Measurements from ENCODE around the gene NOS1AP.

NOS1AP gene

DNA sequence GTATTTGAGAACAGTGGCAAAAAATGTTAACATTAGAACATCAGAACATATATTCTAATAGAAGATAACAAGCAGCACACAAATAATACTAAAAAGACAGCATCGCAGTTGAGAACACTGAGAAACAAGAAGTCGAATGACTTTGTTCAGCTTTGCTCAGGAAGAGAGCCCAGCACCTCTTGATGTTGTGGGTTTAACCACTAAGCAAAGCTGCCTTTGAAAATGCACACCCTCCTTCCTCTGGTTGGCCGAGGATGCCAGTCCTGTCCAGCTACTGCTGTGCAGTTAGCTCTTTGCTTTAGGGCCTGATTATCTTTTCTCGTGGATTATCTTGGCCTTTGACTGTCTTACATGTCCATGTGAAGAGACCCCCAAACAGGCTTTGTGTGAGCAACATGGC, 246.7 kb downstream of the NOS1AP start:
- Histone ChIP-seq H3K36me3 (ENCODE audit: insufficient read depth, low read depth, low read length) (no peaks in the 10 kb centered on the region), H3K27ac (ENCODE audit: low read length) (no peak overlapping the region), H3K4me1 (ENCODE audit: insufficient read depth, low read length) (no peaks in the 10 kb centered on the region), H3K9me3 (ENCODE audit: insufficient read depth, low read depth, low read length) (no peaks in the 10 kb centered on the region), H3K9ac (ENCODE audit: low read depth, low read length) (no peak overlapping the region), H3K27me3 (ENCODE audit: insufficient read depth, low read length) (no peaks in the 10 kb centered on the region), H3K4me3 (ENCODE audit: low read length) (no peak overlapping the region)

GRCh38 chr1:162317621-162318020, 248.1 kb downstream of the NOS1AP start:
- Histone ChIP-seq H3K27me3 (ENCODE audit: insufficient read depth, low read length) (no peaks in the 10 kb centered on the region), H3K27ac (ENCODE audit: low read length) (no peak overlapping the region), H3K9me3 (ENCODE audit: insufficient read depth, low read depth, low read length) (no peaks in the 10 kb centered on the region), H3K9ac (ENCODE audit: low read depth, low read length) (no peak overlapping the region), H3K4me1 (ENCODE audit: insufficient read depth, low read length) (no peaks in the 10 kb centered on the region), H3K4me3 (ENCODE audit: low read length) (no peak overlapping the region), H3K36me3 (ENCODE audit: insufficient read depth, low read depth, low read length) (no peaks in the 10 kb centered on the region)

DNA sequence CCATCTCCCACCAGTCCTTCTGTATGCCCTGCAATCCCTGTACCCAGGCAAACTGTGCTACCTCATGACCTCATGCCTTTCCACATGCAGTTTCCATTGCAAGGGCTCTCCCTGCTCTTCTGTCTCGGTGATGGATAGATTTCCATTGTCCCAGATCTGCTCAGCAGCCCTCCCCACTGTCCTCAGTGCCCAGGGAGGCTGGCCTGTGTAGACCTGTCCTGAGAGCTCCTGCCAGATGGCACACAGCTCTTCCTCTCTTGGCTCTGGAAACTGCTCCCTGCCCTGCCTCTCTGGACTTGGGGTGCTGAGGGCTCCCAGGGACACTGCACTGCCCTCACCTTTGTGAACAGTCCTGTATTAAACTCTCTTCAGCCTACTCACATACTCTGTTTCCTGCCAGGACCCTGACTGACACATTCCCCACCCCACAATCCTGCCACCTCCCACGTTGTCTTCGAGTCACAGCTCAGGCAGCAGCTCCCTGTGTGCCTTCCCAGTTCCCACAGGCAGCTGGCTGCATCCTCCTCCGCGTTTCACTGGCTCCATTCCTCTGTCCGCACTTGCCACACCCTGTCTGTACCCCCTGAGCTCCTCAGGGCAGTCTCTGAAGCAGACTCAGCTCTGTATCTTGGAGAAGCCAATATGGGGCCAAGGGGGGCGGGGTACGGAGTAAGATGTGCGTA, 250.1 kb downstream of the NOS1AP start:
- no peak overlapping the region for H3K9ac ChIP-seq (ENCODE audit: low read depth, low read length)
- H3K36me3 ChIP-seq (ENCODE audit: insufficient read depth, low read depth, low read length) = no peaks in the 10 kb centered on the region
- H3K9me3 ChIP-seq (ENCODE audit: insufficient read depth, low read depth, low read length) = no peaks in the 10 kb centered on the region
- H3K27me3 ChIP-seq (ENCODE audit: insufficient read depth, low read length) = no peaks in the 10 kb centered on the region
- H3K4me3 ChIP-seq (ENCODE audit: low read length) = no peak overlapping the region
- no peaks in the 10 kb centered on the region for H3K4me1 ChIP-seq (ENCODE audit: insufficient read depth, low read length)
- H3K27ac ChIP-seq (ENCODE audit: low read length) = no peak overlapping the region

DNA sequence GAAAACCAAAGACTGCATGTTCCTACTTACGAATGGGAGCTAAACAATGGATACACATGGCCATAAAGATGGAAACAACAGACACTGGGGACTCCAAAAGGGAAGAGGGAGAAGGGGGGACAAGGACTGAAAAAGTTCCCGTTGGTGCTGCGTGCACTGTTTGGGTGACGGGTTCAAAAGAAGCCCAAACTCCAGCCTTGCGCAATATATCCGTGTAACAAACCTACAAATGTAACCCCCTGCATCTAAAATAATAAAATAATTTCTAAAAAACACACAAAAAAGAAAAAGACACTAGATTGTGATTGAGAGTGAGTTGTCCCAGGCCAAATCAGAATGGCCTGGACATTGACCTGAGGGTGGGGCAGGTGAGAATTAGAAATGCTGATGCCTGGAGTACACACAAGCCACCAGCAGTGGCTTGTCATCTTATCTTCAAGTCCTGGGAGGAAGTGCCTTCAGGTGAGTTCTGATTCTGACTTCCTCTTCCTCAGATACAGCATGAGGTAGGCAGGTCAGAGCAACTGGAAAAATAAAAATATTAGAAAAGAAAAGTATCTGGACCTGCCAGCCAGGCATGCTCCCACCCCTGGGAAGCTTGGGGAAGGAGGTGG, 252.4 kb downstream of the NOS1AP start:
- H3K36me3 ChIP-seq (ENCODE audit: insufficient read depth, low read depth, low read length) = no peaks in the 10 kb centered on the region

GRCh38 chr1:162323023-162323422, 253.5 kb downstream of the NOS1AP start:
- Histone ChIP-seq H3K9ac (ENCODE audit: low read depth, low read length) (no peak overlapping the region), H3K4me3 (ENCODE audit: low read length) (no peak overlapping the region), H3K27me3 (ENCODE audit: insufficient read depth, low read length) (no peaks in the 10 kb centered on the region), H3K27ac (ENCODE audit: low read length) (no peak overlapping the region), H3K4me1 (ENCODE audit: insufficient read depth, low read length) (no peaks in the 10 kb centered on the region), H3K9me3 (ENCODE audit: insufficient read depth, low read depth, low read length) (no peaks in the 10 kb centered on the region), H3K36me3 (ENCODE audit: insufficient read depth, low read depth, low read length) (no peaks in the 10 kb centered on the region)

More for the DNA sequence above, 252.4 kb downstream of the NOS1AP start:
- Histone ChIP-seq H3K27me3 (ENCODE audit: insufficient read depth, low read length) (no peaks in the 10 kb centered on the region), H3K4me1 (ENCODE audit: insufficient read depth, low read length) (no peaks in the 10 kb centered on the region), H3K4me3 (ENCODE audit: low read length) (no peak overlapping the region), H3K9ac (ENCODE audit: low read depth, low read length) (no peak overlapping the region), H3K9me3 (ENCODE audit: insufficient read depth, low read depth, low read length) (no peaks in the 10 kb centered on the region), H3K27ac (ENCODE audit: low read length) (no peak overlapping the region)

- no peak overlapping the region for H3K27ac ChIP-seq (ENCODE audit: low read length)
- H3K4me3 ChIP-seq (ENCODE audit: low read length) = no peak overlapping the region
- no peaks in the 10 kb centered on the region for H3K4me1 ChIP-seq (ENCODE audit: insufficient read depth, low read length)
- no peaks in the 10 kb centered on the region for H3K9me3 ChIP-seq (ENCODE audit: insufficient read depth, low read depth, low read length)
- H3K9ac ChIP-seq (ENCODE audit: low read depth, low read length) = no peak overlapping the region
- H3K27me3 ChIP-seq (ENCODE audit: insufficient read depth, low read length) = no peaks in the 10 kb centered on the region
- H3K36me3 ChIP-seq (ENCODE audit: insufficient read depth, low read depth, low read length) = no peaks in the 10 kb centered on the region
These were observed 254.9 kb downstream of the NOS1AP start for GRCh38 chr1:162324396-162324795.

- no peaks in the 10 kb centered on the region for H3K4me1 ChIP-seq (ENCODE audit: insufficient read depth, low read length)
- no peaks in the 10 kb centered on the region for H3K27me3 ChIP-seq (ENCODE audit: insufficient read depth, low read length)
- no peak overlapping the region for H3K9ac ChIP-seq (ENCODE audit: low read depth, low read length)
- H3K4me3 ChIP-seq (ENCODE audit: low read length) = no peak overlapping the region
- no peak overlapping the region for H3K27ac ChIP-seq (ENCODE audit: low read length)
- no peaks in the 10 kb centered on the region for H3K9me3 ChIP-seq (ENCODE audit: insufficient read depth, low read depth, low read length)
- H3K36me3 ChIP-seq (ENCODE audit: insufficient read depth, low read depth, low read length) = no peaks in the 10 kb centered on the region
These were observed 257.1 kb downstream of the NOS1AP start for GRCh38 chr1:162326559-162326958.

GRCh38 chr1:162327144-162327787, 257.8 kb downstream of the NOS1AP start:
- Histone ChIP-seq H3K27me3 (ENCODE audit: insufficient read depth, low read length) (no peaks in the 10 kb centered on the region), H3K27ac (ENCODE audit: low read length) (no peak overlapping the region), H3K4me1 (ENCODE audit: insufficient read depth, low read length) (no peaks in the 10 kb centered on the region), H3K9me3 (ENCODE audit: insufficient read depth, low read depth, low read length) (no peaks in the 10 kb centered on the region), H3K36me3 (ENCODE audit: insufficient read depth, low read depth, low read length) (no peaks in the 10 kb centered on the region), H3K4me3 (ENCODE audit: low read length) (no peak overlapping the region), H3K9ac (ENCODE audit: low read depth, low read length) (no peak overlapping the region)

DNA sequence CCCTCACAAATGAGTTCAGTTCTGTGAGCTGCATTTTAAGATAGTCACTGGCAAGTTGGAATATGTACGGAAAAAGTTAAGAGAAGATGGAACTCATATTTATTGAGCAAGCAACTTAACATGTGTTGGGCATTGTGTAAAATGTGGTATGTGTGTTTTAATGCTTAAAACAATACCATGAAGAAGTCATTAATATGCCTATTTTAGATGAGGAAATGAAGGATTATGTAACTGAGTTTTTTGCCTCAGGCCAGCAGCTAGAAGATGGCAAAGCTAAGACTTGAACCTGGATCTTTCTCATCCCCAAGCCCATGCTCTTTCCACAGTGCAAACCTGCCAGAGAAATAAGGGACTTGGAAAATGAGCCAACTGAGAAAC, 258.3 kb downstream of the NOS1AP start:
- H3K27me3 ChIP-seq (ENCODE audit: insufficient read depth, low read length) = no peaks in the 10 kb centered on the region
- no peaks in the 10 kb centered on the region for H3K9me3 ChIP-seq (ENCODE audit: insufficient read depth, low read depth, low read length)
- H3K4me3 ChIP-seq (ENCODE audit: low read length) = no peak overlapping the region
- no peak overlapping the region for H3K9ac ChIP-seq (ENCODE audit: low read depth, low read length)
- no peaks in the 10 kb centered on the region for H3K4me1 ChIP-seq (ENCODE audit: insufficient read depth, low read length)
- H3K27ac ChIP-seq (ENCODE audit: low read length) = no peak overlapping the region
- H3K36me3 ChIP-seq (ENCODE audit: insufficient read depth, low read depth, low read length) = no peaks in the 10 kb centered on the region

DNA sequence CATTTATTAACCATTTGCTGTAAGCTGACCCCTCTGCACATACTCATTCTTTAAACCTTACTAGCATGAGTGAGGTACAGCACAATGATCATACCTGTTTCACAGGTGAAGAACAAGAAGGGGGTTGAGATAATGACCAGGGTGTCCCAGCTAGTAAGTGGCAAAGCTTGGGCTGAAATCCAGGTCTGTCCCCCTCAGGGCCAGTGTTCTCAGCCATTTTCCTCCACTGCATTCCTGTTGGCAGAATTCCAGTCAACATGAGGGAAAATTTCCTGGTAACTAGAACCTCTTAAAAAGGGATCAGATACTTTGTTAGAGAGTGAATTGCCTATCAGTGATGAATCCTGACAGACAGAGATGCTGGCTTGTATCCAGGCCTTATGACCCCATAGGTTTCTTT, 259.0 kb downstream of the NOS1AP start:
- H3K27me3 ChIP-seq (ENCODE audit: insufficient read depth, low read length) = no peaks in the 10 kb centered on the region
- no peaks in the 10 kb centered on the region; the same call in 1 of the 2 replicates for H3K4me1 ChIP-seq (ENCODE audit: insufficient read depth, low read length)
- H3K27ac ChIP-seq (ENCODE audit: low read length) = no peak overlapping the region
- no peak overlapping the region for H3K4me3 ChIP-seq (ENCODE audit: low read length)
- H3K36me3 ChIP-seq (ENCODE audit: insufficient read depth, low read depth, low read length) = no peaks in the 10 kb centered on the region
- H3K9ac ChIP-seq (ENCODE audit: low read depth, low read length) = no peak overlapping the region
- H3K9me3 ChIP-seq (ENCODE audit: insufficient read depth, low read depth, low read length) = no peaks in the 10 kb centered on the region

DNA sequence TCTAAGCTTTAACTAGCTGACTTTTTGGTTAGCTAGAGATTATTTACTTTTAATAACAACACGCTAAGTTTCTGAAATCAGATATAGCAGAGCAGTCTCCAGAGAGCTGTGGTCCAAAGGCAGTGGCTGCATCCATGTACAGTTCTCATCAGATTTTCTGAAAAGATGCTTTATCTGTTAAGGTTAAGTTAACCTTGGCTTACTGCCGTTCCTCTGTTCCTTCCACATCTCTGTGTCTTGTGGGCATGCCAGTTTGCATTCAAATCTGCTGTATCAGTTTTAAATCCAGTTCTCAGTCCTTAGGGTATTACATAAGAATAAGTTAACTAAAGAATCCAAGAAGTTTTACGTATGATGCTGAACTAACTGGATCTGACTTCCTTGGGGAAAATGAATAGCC, 260.3 kb downstream of the NOS1AP start:
- Histone ChIP-seq H3K9me3 (ENCODE audit: insufficient read depth, low read depth, low read length) (no peaks in the 10 kb centered on the region), H3K27me3 (ENCODE audit: insufficient read depth, low read length) (no peaks in the 10 kb centered on the region)

DNA sequence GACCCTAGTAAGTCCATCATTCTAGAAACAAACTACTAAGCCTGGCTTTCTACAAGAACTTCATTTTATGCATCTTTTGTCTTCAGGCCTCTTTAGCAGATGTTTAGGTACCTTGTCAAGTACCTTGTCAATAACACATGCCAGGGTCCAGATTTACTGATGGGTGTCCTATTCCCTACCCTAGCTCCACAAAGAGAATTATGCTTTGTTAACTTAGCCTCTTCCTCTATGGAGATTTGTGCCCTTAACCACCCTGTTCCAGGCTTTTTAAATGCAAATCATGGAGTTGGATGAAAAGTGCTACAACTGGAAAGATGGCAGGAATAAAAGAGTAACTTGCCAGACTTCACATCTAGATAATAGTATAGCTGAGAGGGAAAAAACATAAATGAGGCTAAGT, 264.5 kb downstream of the NOS1AP start:
- H3K27ac ChIP-seq (ENCODE audit: low read length) = no peak overlapping the region
- no peaks in the 10 kb centered on the region for H3K27me3 ChIP-seq (ENCODE audit: insufficient read depth, low read length)
- H3K4me1 ChIP-seq (ENCODE audit: insufficient read depth, low read length) = peaks cover 7% of the 10 kb centered on the region; the same call in 1 of the 2 replicates
- no peak overlapping the region for H3K4me3 ChIP-seq (ENCODE audit: low read length)
- no peak overlapping the region for H3K9ac ChIP-seq (ENCODE audit: low read depth, low read length)
- no peaks in the 10 kb centered on the region for H3K9me3 ChIP-seq (ENCODE audit: insufficient read depth, low read depth, low read length)
- no peaks in the 10 kb centered on the region for H3K36me3 ChIP-seq (ENCODE audit: insufficient read depth, low read depth, low read length)

More for the DNA sequence above, 260.3 kb downstream of the NOS1AP start:
- Histone ChIP-seq H3K4me3 (ENCODE audit: low read length) (no peak overlapping the region), H3K36me3 (ENCODE audit: insufficient read depth, low read depth, low read length) (no peaks in the 10 kb centered on the region), H3K9ac (ENCODE audit: low read depth, low read length) (no peak overlapping the region), H3K27ac (ENCODE audit: low read length) (no peak overlapping the region), H3K4me1 (ENCODE audit: insufficient read depth, low read length) (peaks cover 7% of the 10 kb centered on the region; the same call in 1 of the 2 replicates)

Measured in iPS-20b (cell line).